WERI-Rb-1 (cell line): ENCODE results near the gene FLNB.

Experiments used
- DNase-seq: peaks from one replicate; pipeline ENCODE4 v3.0.0-alpha.2; 2020
- H3K27ac ChIP-seq: fragments of 250-450 bp; sonication (Bioruptor Pico); 2 replicates; pipeline ENCODE4 v1.5.1; 2020; ENCODE audit warnings: mild to moderate bottlenecking, moderate library complexity
- H3K27me3 ChIP-seq: fragments of 250-450 bp; sonication (Bioruptor Pico); 2 replicates; pipeline ENCODE4 v1.5.1; 2021; ENCODE audit warnings: mild to moderate bottlenecking, low read depth, moderate library complexity; ENCODE audit not compliant: insufficient read depth, severe bottlenecking
- H3K36me3 ChIP-seq: fragments of 250-450 bp; sonication (Bioruptor Pico); 2 replicates; pipeline ENCODE4 v1.5.1; 2020; ENCODE audit warnings: mild to moderate bottlenecking, moderate library complexity
- H3K4me3 ChIP-seq: 2 replicates; pipeline ENCODE4 v1.5.1; 2011; ENCODE audit warnings: low read depth, mild to moderate bottlenecking, control low read depth, low read length
- H3K9me3 ChIP-seq: fragments of 250-450 bp; sonication (Bioruptor Pico); 2 replicates; pipeline ENCODE4 v1.5.1; 2021; ENCODE audit warnings: mild to moderate bottlenecking, moderate library complexity; ENCODE audit not compliant: severe bottlenecking
- CTCF ChIP-seq: IDR thresholded peaks from 2 replicates; pipeline ENCODE4 v1.5.1; 2011; ENCODE audit warnings: low read depth, mild to moderate bottlenecking, control low read depth, inconsistent platforms, low read length

Gene FLNB

GRCh38 chr3:58009749-58010535, 1.7 kb downstream of the FLNB start:
- H3K27ac ChIP-seq = no peak overlapping the region
- DNase-seq = no peak

GRCh38 chr3:58010562-58010961, 2.3 kb downstream of the FLNB start:
- Histone ChIP-seq H3K27ac (no peak overlapping the region), H3K36me3 (no peaks in the 10 kb centered on the region), H3K27me3 (no peaks in the 10 kb centered on the region), H3K4me3 (no peak overlapping the region), H3K9me3 (no peaks in the 10 kb centered on the region)
- DNase-seq = no peak
- TF ChIP-seq CTCF = no peak

More at GRCh38 chr3:58009749-58010535, 1.7 kb downstream of the FLNB start:
- H3K9me3 ChIP-seq = no peaks in the 10 kb centered on the region
- H3K36me3 ChIP-seq = no peaks in the 10 kb centered on the region
- H3K27me3 ChIP-seq = no peaks in the 10 kb centered on the region
- no peak overlapping the region for H3K4me3 ChIP-seq
- no peak for TF ChIP-seq CTCF

- no peaks in the 10 kb centered on the region for H3K9me3 ChIP-seq
- no peak overlapping the region for H3K27ac ChIP-seq
- no peak overlapping the region for H3K4me3 ChIP-seq
- no peak for TF ChIP-seq CTCF
- no peak for DNase-seq
- no peaks in the 10 kb centered on the region for H3K27me3 ChIP-seq
- H3K36me3 ChIP-seq = no peaks in the 10 kb centered on the region
Observed at GRCh38 chr3:58011580-58011979, 3.4 kb downstream of the FLNB start.

- no peak for DNase-seq
- Histone ChIP-seq H3K36me3 (no peaks in the 10 kb centered on the region), H3K4me3 (no peak overlapping the region), H3K9me3 (no peaks in the 10 kb centered on the region), H3K27me3 (no peaks in the 10 kb centered on the region), H3K27ac (no peak overlapping the region)
- TF ChIP-seq CTCF = no peak
Observed at GRCh38 chr3:58012302-58012701, 4.1 kb downstream of the FLNB start.

- TF ChIP-seq CTCF = no peak
- Histone ChIP-seq H3K27me3 (no peaks in the 10 kb centered on the region), H3K27ac (no peak overlapping the region), H3K9me3 (no peaks in the 10 kb centered on the region), H3K36me3 (no peaks in the 10 kb centered on the region), H3K4me3 (no peak overlapping the region)
- DNase-seq = no peak
Observed at GRCh38 chr3:58013099-58013498, 4.9 kb downstream of the FLNB start.
